ENCODE measurements around the gene ST8SIA4.

- TF ChIP-seq POLR2AphosphoS5 (IDR thresholded peaks at IDR 0.05; ENCODE audit: low read depth, low read length) = no peak
- TF ChIP-seq POLR2A (IDR thresholded peaks at IDR 0.05; ENCODE audit: low read depth, low read length) = no peak
Observed at GRCh38 chr5:100790170-100790665, 112.9 kb downstream of the ST8SIA4 start.
